ENCODE data around the gene SCD. TPM values are rescaled to one million over a fixed set of nuclear protein-coding genes. Genes with fewer than 3 reads are reported as not detected.

Gene SCD
- total RNA-seq, 1 donor, result 937 TPM

- H3K4me3 ChIP-seq (ENCODE audit: low read depth, low read length), result no peak overlapping the region
- TF ChIP-seq CTCF (IDR thresholded peaks at IDR 0.05; ENCODE audit: insufficient read depth, low read depth, low read length), result no peak
- DNase-seq (ENCODE audit: low read depth), result no peak
Observed at GRCh38 chr10:100311298-100311697, 35.7 kb upstream of the SCD start.

- TF ChIP-seq CTCF (IDR thresholded peaks at IDR 0.05; ENCODE audit: insufficient read depth, low read depth, low read length), result no peak
- DNase-seq (ENCODE audit: low read depth), result no peak
- H3K4me3 ChIP-seq (ENCODE audit: low read depth, low read length), result no peak overlapping the region
Observed at GRCh38 chr10:100315615-100316014, 31.4 kb upstream of the SCD start.

GRCh38 chr10:100318207-100318606 is 28.8 kb upstream of the SCD start:
- no peak for DNase-seq (ENCODE audit: low read depth)
- no peak overlapping the region for H3K4me3 ChIP-seq (ENCODE audit: low read depth, low read length)
- TF ChIP-seq CTCF (IDR thresholded peaks at IDR 0.05; ENCODE audit: insufficient read depth, low read depth, low read length), result no peak

- TF ChIP-seq CTCF (IDR thresholded peaks at IDR 0.05; ENCODE audit: insufficient read depth, low read depth, low read length), result no peak
- H3K4me3 ChIP-seq (ENCODE audit: low read depth, low read length), result no peak overlapping the region
- no peak for DNase-seq (ENCODE audit: low read depth)
Observed at GRCh38 chr10:100319707-100320402, 27.2 kb upstream of the SCD start.

GRCh38 chr10:100325158-100325557 is 21.9 kb upstream of the SCD start:
- no peak overlapping the region for H3K4me3 ChIP-seq (ENCODE audit: low read depth, low read length)
- no peak for DNase-seq (ENCODE audit: low read depth)
- no peak for TF ChIP-seq CTCF (IDR thresholded peaks at IDR 0.05; ENCODE audit: insufficient read depth, low read depth, low read length)

GRCh38 chr10:100327007-100327717 is 19.9 kb upstream of the SCD start:
- no peak for DNase-seq (ENCODE audit: low read depth)

More at GRCh38 chr10:100327007-100327717, 19.9 kb upstream of the SCD start:
- no peak overlapping the region for H3K4me3 ChIP-seq (ENCODE audit: low read depth, low read length)
- TF ChIP-seq CTCF (IDR thresholded peaks at IDR 0.05; ENCODE audit: insufficient read depth, low read depth, low read length), result no peak
